Measurements from ENCODE around the gene IPO7. TPM values are rescaled to one million over a fixed set of nuclear protein-coding genes. Genes with fewer than 3 reads are reported as not detected.

IPO7 gene
- total RNA-seq (2022) (196 and 199 TPM in 2 replicates), Bru-seq, nascent RNA (percentile 95 among the genes with signal in this experiment), BruChase-seq, experiment 1, labeled RNA remaining after a 2-hour chase (percentile 97 among the genes with signal in this experiment), BruChase-seq, experiment 2, labeled RNA remaining after a 6-hour chase (percentile 98 among the genes with signal in this experiment)
- long read RNA-seq, full-length matches to known transcripts: 4 of 58 reads
- long read RNA-seq, partial matches to known transcripts: 49 of 58 reads
- long read RNA-seq, other reads (novel, unspliced or antisense): 5 of 58 reads

- Mint-ChIP-seq H3K27me3 (ENCODE audit: insufficient read depth, unreplicated experiment) (no peaks in the 10 kb centered on the region), H3K4me1 (ENCODE audit: low read depth, unreplicated experiment) (peaks cover 29% of the 10 kb centered on the region), H3K36me3 (ENCODE audit: insufficient read depth, unreplicated experiment) (peaks cover 42% of the 10 kb centered on the region), H3K27ac (ENCODE audit: unreplicated experiment) (peak within 1 kb of the TSS; percentile 98), H3K4me3 (ENCODE audit: unreplicated experiment) (peak within 1 kb of the TSS; percentile 94), H3K9me3 (ENCODE audit: unreplicated experiment) (no peaks in the 10 kb centered on the region)
- no peaks in the 10 kb centered on the region for H3K27me3 ChIP-seq (replicated peaks; ENCODE audit: control insufficient read depth, insufficient read depth, low read length)
- no peaks in the 10 kb centered on the region for H3K36me3 ChIP-seq (ENCODE audit: control insufficient read depth, insufficient read depth, low read length)
- POLR2A ChIA-PET: interaction anchor here (0.6 to 2.8 kb wide), 13 partner anchors 8 to 189 kb away, joined by 3 to 23 read pairs (median 5); partner anchors contain the start of genes TMEM41B, WEE1 and ZNF143
- TF ChIP-seq, protein P1, sequence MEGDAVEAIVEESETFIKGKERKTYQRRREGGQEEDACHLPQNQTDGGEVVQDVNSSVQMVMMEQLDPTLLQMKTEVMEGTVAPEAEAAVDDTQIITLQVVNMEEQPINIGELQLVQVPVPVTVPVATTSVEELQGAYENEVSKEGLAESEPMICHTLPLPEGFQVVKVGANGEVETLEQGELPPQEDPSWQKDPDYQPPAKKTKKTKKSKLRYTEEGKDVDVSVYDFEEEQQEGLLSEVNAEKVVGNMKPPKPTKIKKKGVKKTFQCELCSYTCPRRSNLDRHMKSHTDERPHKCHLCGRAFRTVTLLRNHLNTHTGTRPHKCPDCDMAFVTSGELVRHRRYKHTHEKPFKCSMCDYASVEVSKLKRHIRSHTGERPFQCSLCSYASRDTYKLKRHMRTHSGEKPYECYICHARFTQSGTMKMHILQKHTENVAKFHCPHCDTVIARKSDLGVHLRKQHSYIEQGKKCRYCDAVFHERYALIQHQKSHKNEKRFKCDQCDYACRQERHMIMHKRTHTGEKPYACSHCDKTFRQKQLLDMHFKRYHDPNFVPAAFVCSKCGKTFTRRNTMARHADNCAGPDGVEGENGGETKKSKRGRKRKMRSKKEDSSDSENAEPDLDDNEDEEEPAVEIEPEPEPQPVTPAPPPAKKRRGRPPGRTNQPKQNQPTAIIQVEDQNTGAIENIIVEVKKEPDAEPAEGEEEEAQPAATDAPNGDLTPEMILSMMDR (IDR thresholded peaks at IDR 0.05; ENCODE audit: insufficient read depth in 1 of 2, low read depth in 1 of 2, low read length in 1 of 2, severe bottlenecking in 1 of 2, unreplicated experiment in 1 of 2): peak; percentile 20 to 44
- peaks cover 30% of the 10 kb centered on the region for H3K4me1 ChIP-seq
- no peaks in the 10 kb centered on the region for H3K9me3 ChIP-seq
- CTCF ChIA-PET: interaction anchor here (0.6 to 2.2 kb wide), 12 partner anchors 11 to 704 kb away, joined by 3 to 12 read pairs (median 4); no protein-coding TSS in a partner anchor
- no TSS peak for BruUV-seq (replicated peaks)
- intact Hi-C loops (cut with micrococcal nuclease; ENCODE audit: unreplicated experiment): loop anchor here (1.0 to 10.0 kb wide), 6 partner anchors 20 to 230 kb away; partner anchors contain the start of genes TMEM41B and ZNF143
- peak; percentile 92 to 93 for DNase-seq
- H3K4me3 ChIP-seq (ENCODE audit: low read depth, low read length): peak within 1 kb of the TSS; percentile 90
These were observed at the start of gene IPO7 for GRCh38 chr11:9384535-9385326. IPO7 (plus strand) TSS chr11:9384652; CDS start chr11:9384764, 112 bp downstream.

DNA sequence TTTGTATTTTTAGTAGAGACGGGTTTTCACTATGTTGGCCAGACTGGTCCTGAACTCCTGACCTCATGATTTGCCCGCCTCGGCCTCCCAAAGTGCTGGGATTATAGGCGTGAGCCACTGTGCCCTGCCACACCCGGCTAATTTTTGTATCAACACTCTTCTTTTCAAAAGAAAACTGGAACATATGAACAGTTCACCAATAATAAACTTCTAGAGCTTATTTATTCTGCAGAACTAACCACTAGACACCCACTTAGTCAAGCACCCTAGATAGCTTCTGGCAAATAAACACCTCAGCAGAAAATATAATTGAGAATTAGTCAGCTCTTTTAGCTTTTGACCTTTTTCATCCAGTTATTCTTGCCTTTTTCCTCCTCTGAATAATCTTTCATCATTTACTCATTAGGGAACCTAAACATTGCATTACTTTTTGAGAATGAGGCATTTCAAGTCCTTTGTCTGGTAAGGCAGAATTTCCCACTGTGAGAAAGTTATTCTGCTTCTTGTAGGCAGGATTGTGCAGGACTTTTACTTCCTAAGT, 42.7 kb upstream of the IPO7 start:
- no peak for DNase-seq
- H3K9me3 Mint-ChIP-seq (ENCODE audit: unreplicated experiment): no peaks in the 10 kb centered on the region
- peaks cover 11% of the 10 kb centered on the region for H3K4me1 Mint-ChIP-seq (ENCODE audit: low read depth, unreplicated experiment)
- H3K27ac Mint-ChIP-seq (ENCODE audit: unreplicated experiment): no peak overlapping the region
- no peaks in the 10 kb centered on the region for H3K27me3 Mint-ChIP-seq (ENCODE audit: insufficient read depth, unreplicated experiment)
- H3K9me3 ChIP-seq: no peaks in the 10 kb centered on the region
- H3K36me3 ChIP-seq (ENCODE audit: control insufficient read depth, insufficient read depth, low read length): no peaks in the 10 kb centered on the region
- H3K4me3 ChIP-seq (ENCODE audit: low read depth, low read length): no peak overlapping the region
- intact Hi-C loops (cut with micrococcal nuclease; ENCODE audit: unreplicated experiment): no loop called here
- no TSS peak for BruUV-seq (replicated peaks)
- TF ChIP-seq, protein P1 (IDR thresholded peaks at IDR 0.05; ENCODE audit: insufficient read depth in 1 of 2, low read depth in 1 of 2, low read length in 1 of 2, severe bottlenecking in 1 of 2, unreplicated experiment in 1 of 2): no peak
- H3K36me3 Mint-ChIP-seq (ENCODE audit: insufficient read depth, unreplicated experiment): no peaks in the 10 kb centered on the region
- ChIA-PET CTCF (interaction anchor here (0.6 kb wide), 1 partner anchor 227 kb away, joined by 3 read pairs; no protein-coding TSS in a partner anchor), POLR2A (no interaction called here)
- no peaks in the 10 kb centered on the region for H3K4me1 ChIP-seq
- H3K4me3 Mint-ChIP-seq (ENCODE audit: unreplicated experiment): no peak overlapping the region
- H3K27me3 ChIP-seq (replicated peaks; ENCODE audit: control insufficient read depth, insufficient read depth, low read length): no peaks in the 10 kb centered on the region

DNA sequence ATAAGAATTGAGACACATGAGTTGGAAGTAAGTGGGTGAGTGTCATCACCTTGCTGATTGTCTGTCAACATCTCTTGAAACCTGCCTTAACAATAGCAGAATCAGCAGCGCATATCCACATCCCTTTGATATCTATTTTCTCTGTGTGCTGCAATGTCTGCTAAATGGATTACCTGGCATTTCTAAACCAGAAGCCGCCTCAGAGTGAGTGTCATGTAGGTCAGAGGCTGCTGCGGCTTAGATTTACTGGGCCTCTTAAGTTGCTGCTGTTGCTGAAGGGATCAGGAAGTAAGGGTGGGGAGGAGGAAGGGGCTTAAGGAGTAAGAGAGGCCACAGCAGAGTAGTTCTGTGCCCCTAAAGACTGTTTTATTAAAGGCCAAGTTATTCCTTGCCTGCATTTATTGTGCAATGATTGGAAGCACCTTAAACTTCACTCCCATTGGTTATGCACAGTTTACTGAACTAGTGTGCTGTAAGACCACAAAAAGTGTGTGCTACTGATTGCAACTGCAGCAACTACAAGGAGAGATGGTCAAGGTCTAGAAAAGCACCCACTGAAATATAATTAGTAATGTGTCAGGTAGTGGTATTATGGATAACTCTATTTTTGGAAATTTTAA, 40.3 kb upstream of the IPO7 start:
- Histone ChIP-seq H3K4me1 (no peaks in the 10 kb centered on the region), H3K36me3 (ENCODE audit: control insufficient read depth, insufficient read depth, low read length) (no peaks in the 10 kb centered on the region), H3K27me3 (replicated peaks; ENCODE audit: control insufficient read depth, insufficient read depth, low read length) (no peaks in the 10 kb centered on the region), H3K9me3 (no peaks in the 10 kb centered on the region), H3K4me3 (ENCODE audit: low read depth, low read length) (no peak overlapping the region)
- Mint-ChIP-seq H3K27ac (ENCODE audit: unreplicated experiment) (no peak overlapping the region), H3K9me3 (ENCODE audit: unreplicated experiment) (no peaks in the 10 kb centered on the region), H3K4me1 (ENCODE audit: low read depth, unreplicated experiment) (peaks cover 11% of the 10 kb centered on the region), H3K4me3 (ENCODE audit: unreplicated experiment) (no peak overlapping the region), H3K36me3 (ENCODE audit: insufficient read depth, unreplicated experiment) (no peaks in the 10 kb centered on the region), H3K27me3 (ENCODE audit: insufficient read depth, unreplicated experiment) (no peaks in the 10 kb centered on the region)
- intact Hi-C loops (cut with micrococcal nuclease; ENCODE audit: unreplicated experiment): no loop called here
- TF ChIP-seq, protein P1 (IDR thresholded peaks at IDR 0.05; ENCODE audit: insufficient read depth in 1 of 2, low read depth in 1 of 2, low read length in 1 of 2, severe bottlenecking in 1 of 2, unreplicated experiment in 1 of 2): no peak
- CTCF ChIA-PET: no interaction called here
- POLR2A ChIA-PET: no interaction called here
- no peak for DNase-seq
- no TSS peak for BruUV-seq (replicated peaks)
